AG10803 (cell line): ENCODE results near the gene CALML5.
"Not testable (repeated sequence)": the region's sequence is repeated elsewhere in the genome, so short reads cannot be mapped to it uniquely, and the experiment has no call there.

Source experiments
- DNase-seq: peaks from one replicate; pipeline ENCODE4 v3.0.0; 2010; ENCODE audit warnings: low read depth
- H3K4me3 ChIP-seq: 2 replicates; pipeline ENCODE4 v1.5.1; 2011; ENCODE audit warnings: mild to moderate bottlenecking, low read length, control low read depth
- TF ChIP-seq, protein P1 (sequence below): conservative IDR thresholded peaks from 2 replicates; pipeline ENCODE4 v1.5.1; 2011; ENCODE audit warnings: mild to moderate bottlenecking, low read length, control low read depth, inconsistent platforms

Gene CALML5

DNA sequence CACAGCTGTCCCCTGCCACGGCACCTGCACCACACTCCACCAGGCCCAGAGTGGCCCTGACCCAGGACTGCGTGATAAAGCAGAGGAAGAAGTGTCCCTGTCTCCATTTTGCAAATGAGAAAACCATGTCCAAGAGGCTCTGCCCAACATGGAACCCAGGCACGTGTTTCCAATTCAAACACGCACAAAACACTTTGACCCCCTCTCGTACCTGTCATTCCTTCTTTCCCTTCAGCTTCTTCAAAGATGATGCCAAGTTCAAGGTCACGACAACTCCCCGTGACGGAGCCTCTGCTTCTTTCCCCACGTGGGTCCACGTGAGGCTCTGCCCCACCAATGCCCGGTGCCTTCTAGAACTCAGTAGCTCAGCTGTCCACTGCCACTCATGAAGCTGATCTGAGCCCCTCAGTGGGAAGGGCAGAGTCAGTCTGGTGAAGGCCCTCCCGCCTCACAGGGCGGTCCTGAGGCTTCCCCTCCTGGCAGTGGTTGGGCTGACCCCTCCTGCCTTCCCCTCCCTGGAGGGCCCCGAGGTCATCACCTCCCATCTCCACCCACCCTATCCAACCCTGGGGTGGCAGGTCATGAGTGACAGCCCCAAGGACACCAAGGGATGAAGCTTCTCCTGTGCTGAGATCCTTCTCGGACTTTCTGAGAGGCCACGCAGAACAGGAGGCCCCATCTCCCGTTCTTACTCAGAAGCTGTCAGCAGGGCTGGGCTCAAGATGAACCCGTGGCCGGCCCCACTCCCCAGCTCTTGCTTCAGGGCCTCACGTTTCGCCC lies 19.0 kb downstream of the CALML5 start:
- DNase-seq = no peak
- H3K4me3 ChIP-seq = no peak overlapping the region
- TF ChIP-seq, protein P1, sequence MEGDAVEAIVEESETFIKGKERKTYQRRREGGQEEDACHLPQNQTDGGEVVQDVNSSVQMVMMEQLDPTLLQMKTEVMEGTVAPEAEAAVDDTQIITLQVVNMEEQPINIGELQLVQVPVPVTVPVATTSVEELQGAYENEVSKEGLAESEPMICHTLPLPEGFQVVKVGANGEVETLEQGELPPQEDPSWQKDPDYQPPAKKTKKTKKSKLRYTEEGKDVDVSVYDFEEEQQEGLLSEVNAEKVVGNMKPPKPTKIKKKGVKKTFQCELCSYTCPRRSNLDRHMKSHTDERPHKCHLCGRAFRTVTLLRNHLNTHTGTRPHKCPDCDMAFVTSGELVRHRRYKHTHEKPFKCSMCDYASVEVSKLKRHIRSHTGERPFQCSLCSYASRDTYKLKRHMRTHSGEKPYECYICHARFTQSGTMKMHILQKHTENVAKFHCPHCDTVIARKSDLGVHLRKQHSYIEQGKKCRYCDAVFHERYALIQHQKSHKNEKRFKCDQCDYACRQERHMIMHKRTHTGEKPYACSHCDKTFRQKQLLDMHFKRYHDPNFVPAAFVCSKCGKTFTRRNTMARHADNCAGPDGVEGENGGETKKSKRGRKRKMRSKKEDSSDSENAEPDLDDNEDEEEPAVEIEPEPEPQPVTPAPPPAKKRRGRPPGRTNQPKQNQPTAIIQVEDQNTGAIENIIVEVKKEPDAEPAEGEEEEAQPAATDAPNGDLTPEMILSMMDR = no peak

DNA sequence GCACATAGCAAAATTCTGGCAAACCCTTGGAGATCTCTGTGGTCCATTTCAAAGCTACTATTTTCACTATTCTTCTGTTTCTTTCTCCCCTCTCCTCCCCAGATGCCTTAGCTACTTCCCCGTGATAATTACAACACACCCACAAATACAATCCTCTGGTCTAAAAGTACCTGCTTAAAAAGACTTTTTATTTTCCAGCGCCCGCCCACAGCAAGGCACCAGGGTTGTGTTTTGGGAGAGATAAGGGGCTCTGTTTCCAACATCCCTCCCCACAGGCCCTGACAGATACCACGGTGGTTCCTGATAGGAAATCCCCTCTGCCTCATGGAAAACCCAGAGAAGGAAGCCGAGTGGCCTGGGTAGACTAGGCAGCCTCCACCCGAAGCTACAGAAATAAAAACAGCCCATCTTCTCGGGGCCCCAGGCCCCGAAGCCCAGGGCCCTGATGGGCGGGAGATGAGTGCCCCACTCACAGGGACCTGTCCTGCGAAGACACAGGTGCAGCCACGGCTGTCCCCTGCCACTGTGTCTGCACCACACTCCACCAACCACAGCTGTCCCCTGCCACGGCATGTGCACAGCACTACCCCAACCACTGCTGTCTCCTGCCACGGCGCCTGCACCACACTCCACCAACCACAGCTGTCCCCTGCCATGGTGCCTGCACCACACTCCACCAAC lies 19.7 kb downstream of the CALML5 start:
- TF ChIP-seq, protein P1 = no peak
- H3K4me3 ChIP-seq = no peak overlapping the region
- no peak for DNase-seq

DNA sequence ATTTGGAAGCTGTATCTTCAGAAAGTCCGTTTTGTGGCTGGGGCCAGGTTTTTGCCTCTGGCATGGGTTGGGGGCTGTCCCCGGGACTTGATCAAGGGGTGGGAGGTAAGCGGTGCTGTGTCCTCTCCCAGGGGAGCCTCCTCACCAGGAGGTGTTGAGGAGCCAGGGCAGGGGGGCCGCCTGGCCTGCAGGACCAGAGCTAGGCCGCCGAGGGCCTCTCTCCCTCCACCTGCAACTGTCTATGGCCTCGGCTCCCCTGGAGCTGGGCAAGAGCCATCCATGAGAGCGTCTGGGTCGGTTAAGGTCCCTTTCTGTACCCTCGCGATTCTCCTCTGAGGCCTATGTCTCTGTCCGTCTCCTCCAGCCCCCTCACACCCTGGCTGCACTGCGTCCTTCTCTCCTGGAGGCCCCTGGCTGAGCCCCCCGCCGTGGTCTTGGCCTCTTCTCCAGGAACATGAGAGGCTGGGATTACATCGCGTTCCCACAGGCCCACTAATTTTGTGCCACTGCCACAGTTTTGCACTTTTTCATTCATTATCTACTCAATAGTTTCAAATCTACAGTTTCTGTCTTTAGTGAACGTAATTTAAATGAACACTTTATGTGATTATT lies 20.6 kb downstream of the CALML5 start:
- TF ChIP-seq, protein P1 = no peak
- no peak overlapping the region for H3K4me3 ChIP-seq
- no peak for DNase-seq

DNA sequence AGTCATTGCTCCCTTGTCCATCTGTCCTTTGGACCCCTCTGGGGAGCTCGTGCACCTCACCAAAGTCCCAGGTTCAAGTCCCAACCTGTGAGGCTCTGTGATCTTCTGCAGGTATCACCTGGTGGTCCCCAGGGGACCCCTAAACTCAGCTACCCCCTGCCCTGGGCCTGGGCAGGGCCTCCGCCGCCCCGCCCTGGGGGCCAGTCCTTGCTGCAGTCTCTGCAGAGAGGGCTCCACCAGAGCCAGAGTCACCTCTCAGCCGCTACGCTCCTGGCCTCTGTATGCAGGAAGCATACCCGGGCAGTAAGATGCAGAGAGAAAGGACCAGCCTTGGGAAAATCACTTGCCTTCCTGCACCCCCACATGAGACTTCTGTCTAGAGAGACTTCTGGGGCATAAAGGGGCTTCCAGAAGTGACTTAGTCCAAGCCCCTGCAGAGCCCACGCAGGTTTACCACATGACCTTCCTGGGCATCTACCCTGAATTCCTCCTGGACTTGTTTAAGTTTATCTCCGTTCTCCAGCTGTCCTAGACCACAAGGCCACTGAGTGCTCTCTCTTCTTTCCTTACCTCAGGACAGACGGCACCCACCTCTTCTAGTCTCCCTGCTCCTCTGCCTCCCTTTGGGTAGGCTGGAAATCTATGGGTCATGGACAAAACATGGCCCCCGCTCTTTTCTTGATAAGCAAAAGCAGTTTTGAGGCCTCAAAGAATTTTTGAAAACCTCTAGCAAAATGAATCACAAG lies 21.2 kb downstream of the CALML5 start:
- DNase-seq = no peak
- H3K4me3 ChIP-seq = no peak overlapping the region
- TF ChIP-seq, protein P1 = no peak

DNA sequence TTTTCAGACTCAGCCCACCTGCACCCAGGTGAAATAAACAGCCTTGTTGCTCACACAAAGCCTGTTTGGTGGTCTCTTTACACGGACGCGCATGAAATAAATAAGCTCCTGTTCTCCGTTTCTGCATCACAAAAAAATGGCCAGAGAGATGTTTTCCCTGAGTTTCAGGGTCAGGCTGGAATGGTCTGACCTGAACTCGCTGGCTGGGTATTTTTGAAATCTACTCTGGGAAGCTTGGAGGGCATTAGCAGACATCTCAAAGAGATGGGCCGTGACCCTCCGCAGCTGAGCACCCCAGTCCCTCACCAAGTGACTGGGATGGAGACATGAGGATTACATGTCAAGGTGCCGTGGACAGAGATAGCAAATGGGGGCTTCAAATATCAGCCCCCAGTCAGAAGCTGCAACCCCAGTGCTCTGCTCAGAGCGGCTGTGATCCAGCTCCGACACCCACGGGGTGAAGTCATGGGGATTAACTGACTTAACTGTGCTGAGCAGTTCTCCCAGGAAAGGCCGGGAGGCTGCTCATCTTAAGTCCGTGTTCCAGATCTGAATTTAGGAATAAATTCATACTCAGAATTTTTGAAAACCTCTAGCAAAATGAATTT lies 22.3 kb downstream of the CALML5 start:
- TF ChIP-seq, protein P1 = no peak
- no peak overlapping the region for H3K4me3 ChIP-seq
- no peak for DNase-seq

DNA sequence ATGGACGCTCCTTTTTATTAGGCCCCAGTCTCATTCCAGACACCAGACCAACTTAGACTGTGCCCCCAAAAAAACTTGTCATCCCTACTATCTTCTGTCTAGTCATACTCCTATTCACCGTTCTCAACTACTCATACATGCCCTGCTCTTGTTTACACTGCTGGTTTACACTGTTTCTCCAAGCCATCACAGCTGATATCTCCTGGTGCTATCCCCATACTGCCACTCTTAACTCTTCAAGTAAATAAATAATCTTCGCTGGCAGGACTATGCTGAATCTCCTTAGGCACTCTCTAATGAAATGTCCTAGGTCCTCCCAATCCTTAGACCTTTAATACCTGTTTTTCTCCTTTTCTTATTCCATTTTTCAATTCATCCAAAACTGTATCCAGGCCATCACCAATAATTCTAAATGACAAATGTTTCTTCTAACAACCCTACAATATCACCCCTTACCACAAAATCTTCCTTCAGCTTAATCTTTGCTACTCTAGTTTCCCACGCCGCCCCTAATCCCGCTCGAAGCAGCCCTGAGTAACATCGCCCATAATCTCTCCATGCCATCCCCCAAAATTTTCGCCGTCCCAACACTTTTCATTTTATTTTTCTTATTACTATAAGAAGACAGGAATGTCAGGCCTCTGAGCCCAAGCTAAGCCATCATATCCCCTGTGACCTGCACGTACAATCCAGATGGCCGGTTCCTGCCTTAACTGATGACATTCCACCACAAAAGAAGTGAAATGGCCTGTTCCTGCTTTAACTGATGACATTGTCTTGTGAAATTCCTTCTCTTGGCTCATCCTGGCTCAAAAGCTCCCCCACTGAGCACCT lies 23.2 kb downstream of the CALML5 start:
- DNase-seq, H3K4me3 ChIP-seq: not testable (repeated sequence)

DNA sequence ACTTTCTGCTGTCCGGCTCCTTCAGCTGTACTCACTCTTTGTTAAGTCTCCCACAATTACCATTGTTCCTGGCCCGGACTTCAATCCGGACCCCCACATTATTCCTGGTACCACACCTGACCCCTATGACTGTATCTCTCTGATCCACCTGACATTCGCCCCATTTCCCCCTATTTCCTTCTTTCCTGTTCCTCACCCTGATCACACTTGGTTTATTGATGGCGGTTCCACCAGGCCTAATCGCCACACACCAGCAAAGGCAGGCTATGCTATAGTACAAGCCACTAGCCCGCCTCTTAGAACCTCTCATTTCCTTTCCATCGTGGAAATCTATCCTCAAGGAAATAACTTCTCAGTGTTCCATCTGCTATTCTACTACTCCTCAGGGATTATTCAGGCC lies 24.3 kb downstream of the CALML5 start:
- not testable (repeated sequence) for H3K4me3 ChIP-seq, DNase-seq

DNA sequence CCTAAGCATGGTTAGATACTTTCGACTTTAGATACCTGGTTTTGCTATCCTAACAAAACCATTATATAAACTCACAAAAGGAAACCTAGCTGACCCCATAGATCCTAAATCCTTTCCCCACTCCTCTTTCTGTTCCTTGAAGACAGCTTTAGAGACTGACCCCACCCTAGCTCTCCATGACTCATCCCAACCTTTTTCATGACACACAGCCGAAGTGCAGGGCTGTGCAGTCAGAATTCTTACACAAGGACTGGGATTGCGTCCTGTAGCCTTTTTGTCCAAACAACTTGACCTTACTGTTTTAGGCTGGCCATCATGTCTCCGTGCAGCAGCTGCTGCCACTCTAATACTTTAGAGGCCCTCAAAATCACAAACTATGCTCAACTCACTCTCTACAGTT lies 24.7 kb downstream of the CALML5 start:
- DNase-seq = peak; percentile 22
- not testable (repeated sequence) for H3K4me3 ChIP-seq
